GM20431 (cell line): ENCODE data around the gene AKR1B1.
"Not testable (repeated sequence)": the region's sequence is repeated elsewhere in the genome, so short reads cannot be mapped to it uniquely, and the experiment has no call there.

Experiments used
- in situ Hi-C: fragments of 300-500 bp; cut with MseI, MboI; formaldehyde crosslinking; loops from one replicate; pipeline ENCODE4 v1.15.0; 2020; ENCODE audit warnings: low sequenced_read_pairs; ENCODE audit not compliant: unreplicated experiment

AKR1B1 gene

DNA sequence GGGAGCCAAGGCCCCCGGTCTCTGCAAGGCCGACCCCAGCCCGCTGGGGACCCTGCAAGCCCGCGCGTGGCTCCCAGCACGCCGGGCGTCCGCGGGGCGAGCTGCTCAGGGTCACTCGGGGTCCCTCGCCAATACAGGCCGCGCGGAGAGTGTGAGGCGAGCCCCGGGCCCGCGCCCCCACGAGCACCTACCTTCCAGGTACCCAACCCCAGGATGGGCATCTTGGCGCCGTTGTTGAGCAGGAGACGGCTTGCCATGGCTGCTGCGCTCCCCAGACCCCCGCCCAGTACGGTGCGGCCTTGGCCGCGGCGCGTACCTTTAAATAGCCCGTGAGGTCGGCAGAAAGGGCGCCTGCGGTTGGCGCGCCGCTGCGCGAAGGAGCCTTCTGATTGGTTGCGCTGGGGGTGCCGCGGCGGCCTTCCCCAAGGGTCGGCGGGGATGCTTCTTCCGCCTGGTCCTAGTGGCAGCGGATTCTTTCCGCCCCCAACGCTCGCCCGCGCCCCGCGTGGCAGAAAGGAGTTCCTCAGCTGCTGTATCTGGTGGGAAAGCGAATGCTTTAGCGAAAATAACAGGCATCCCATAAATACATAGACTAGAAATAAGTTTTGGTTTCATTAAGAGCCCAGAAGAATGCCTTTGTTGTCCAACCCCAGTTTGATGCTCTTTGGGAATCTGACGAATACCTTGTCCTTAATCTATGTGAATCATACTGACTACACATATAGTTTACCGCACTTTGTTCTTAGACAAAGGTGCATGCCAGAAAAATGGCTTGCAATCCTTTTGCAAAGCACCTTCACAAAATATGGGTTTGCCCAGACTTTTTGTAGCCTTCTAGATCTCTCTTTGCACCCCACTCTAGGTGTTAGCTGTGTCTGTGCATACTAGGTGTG lies at the start of gene AKR1B1:
Gene AKR1B1, minus strand, starts transcription at position 295 of the 893 bp plus-strand sequence. Its CDS starts 38 bp downstream, at position 257.
- in situ Hi-C loops: no loop called here

- in situ Hi-C loops: no loop called here
Observed at GRCh38 chr7:134505856-134506255, 47.0 kb upstream of the AKR1B1 start.

DNA sequence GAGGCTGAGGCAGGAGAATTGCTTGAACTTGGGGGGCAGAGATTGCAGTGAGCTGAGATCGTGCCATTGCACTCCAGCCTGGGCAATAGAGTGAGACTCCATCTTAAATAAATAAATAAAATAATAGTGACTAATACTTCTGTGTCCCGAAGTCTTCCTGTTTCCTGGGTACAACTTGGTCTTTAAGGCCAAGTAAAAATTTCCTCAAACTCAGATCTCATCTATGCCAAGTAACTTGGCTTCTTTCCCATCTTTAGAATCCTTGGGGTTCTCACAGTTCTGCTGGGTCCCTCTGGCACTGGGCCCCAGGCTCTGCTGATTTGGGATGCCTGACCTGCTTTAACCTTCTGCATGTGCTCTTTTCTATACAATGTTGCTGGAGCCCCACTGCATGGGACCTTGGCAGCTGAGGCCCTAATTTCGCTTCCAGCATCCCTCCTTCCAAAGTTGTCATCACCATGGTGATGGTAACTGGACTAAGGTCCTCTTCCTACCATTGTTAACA lies 45.8 kb upstream of the AKR1B1 start:
- in situ Hi-C loops: no loop called here

GRCh38 chr7:134502463-134503371 lies 43.8 kb upstream of the AKR1B1 start:
- in situ Hi-C loops: no loop called here

DNA sequence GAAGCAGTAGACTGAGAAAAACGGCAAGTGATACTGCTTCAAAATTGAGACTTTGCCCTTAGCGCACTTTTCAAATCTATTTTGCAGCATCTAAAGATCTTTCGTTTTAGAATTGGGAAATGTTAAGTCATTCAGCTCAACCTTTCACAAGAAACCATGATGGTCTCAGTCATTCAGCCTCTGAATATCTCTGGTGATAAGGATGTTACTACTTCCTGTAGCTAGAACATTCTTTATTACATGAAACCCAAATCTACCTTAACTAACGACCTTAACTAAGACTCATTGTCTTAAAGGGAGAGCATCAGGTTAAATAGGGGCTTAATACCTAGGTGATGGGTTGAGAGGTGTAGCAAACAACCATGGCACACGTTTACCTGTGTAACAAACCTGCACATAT lies 42.1 kb upstream of the AKR1B1 start:
- in situ Hi-C loops: no loop called here

- in situ Hi-C loops: no loop called here
Observed at GRCh38 chr7:134500406-134500805, 41.5 kb upstream of the AKR1B1 start.

GRCh38 chr7:134495546-134495945 lies 36.6 kb upstream of the AKR1B1 start:
- in situ Hi-C loops: no loop called here

- in situ Hi-C loops: no loop called here
Observed at GRCh38 chr7:134493091-134493490, 34.2 kb upstream of the AKR1B1 start.

DNA sequence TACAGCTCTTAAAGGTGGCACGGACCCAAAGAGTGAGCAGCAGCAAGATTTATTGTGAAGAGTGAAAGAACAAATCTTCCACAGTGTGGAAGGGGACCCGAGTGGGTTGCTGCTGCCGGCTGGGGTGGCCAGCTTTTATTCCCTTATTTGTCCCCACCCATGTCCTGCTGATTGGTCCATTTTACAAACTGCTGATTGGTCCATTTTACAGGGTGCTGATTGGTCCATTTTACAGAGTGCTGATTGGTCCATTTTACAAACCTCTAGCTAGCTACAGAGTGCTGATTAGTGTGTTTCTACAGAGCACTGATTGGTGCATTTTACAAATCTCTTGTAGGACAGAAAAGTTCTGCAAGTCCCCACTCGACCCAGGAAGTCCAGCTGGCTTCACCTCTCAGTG lies 28.8 kb upstream of the AKR1B1 start:
- in situ Hi-C loops: not testable (repeated sequence)

DNA sequence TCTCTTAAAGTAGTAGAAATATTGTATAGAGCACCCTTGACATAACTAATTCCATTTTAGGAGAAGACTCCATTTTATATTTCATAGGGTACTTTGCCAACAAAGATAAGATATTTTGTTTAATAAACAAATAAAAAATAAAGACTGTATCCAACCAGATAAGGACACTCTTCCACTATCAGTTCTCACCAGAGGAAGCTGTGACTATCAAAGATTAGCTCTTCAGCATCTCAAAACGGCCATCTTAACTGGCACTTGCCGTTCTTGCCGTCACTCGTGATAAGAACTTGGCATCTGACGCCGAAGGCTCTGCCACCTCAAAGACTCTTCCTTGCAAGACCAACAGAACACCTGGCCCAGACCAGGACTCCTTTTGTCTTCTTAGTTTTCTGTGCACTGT lies 26.3 kb upstream of the AKR1B1 start:
- in situ Hi-C loops: no loop called here

DNA sequence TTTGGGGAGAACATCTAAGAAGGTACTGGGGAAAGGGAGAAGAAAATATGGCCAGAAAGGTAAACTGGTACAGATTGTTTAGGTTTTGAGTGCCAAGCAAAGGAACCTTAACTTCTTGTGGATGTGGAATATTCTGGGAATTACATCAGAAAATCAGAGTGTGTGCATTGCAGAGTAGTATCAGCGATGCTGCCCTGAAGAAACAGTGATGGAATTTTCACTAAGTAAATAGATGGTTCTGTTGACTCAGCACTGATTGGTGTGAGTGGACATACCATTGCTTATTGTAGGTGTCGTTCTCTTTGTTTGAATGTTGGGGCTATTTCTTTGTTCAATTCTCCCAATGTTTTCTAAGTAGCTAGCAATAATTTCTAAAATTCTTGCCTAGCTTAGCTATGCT lies 24.4 kb upstream of the AKR1B1 start:
- in situ Hi-C loops: no loop called here

- in situ Hi-C loops: no loop called here
Observed at GRCh38 chr7:134482858-134483257, 24.0 kb upstream of the AKR1B1 start.

GRCh38 chr7:134481167-134481566 lies 22.3 kb upstream of the AKR1B1 start:
- in situ Hi-C loops: no loop called here

DNA sequence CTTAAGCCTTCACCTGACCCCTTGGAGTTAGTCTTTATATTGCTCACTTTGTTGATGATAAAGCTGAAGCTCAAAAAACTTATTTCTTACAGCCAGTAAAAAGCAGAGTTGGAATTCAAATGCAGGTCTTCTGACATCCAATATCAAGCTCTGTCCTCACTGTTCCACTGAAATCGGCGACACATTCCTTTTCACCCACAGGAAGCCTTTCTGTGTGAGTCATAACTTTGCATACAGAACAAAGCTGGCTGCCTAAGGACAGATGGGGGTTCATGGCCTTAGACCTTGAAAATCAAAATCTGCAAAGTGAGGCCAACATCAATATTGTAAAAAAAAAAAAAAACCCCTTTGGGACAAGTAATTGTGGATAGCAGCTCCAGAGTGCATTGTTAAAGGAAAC lies 21.8 kb upstream of the AKR1B1 start:
- in situ Hi-C loops: no loop called here

DNA sequence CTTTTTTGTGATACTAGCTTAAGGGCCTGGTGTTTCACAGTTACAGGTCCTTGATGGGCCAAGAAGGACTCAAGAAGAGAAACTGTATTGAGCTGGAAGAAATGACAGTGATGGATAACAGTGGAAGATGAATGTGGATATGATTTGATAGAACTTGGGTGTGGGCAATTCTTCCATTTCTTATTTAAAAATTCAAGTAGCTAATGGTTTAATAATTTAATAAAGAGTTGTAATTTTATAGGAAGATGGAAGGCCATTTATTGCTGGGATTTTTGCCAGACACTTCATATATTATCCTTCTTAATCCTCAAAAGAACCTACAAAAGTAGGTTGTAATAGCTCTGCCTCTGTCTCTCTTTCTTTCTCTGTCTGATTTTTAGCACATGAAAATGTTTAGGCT lies 21.3 kb upstream of the AKR1B1 start:
- in situ Hi-C loops: no loop called here

- in situ Hi-C loops: no loop called here
Observed at GRCh38 chr7:134478707-134479106, 19.8 kb upstream of the AKR1B1 start.

DNA sequence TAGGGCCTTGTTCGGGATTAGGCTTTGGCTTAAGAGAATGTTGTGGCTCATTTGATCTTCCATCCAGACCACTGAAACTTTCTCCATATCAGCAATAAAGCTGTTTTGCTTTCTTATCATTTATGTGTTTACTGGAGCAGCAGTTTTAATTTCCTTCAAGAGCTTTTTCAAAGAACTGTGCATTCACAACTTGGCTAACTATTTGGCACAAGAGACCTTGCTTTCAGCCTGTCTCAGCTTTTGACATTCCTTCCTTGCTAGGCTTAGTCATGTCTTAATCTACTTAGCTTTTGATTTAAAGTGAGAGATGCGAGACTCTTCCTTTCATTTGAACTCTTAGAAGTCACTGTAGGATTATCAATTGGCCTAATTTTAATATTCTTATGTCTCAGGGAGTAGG lies 19.1 kb upstream of the AKR1B1 start:
- in situ Hi-C loops: no loop called here

GRCh38 chr7:134476044-134476443 lies 17.1 kb upstream of the AKR1B1 start:
- in situ Hi-C loops: no loop called here

DNA sequence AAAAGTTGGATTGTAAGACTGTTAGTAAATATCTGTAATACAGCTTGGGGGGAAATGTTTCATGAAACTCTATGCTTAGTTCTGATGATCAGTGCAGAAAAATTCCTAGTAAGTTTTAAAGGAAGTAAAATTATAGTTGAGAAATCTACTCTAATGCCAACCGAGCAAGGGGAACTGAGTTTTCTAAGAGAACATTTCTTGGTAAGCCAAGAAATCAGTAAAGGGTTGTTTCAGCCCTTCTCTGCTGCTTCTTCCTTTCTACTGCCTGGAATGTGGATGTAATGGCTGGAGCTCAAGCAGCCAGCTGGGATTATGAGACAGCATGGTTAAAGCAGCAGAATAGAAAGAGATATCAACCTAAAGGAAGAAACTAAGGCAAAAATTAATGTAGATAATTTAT lies 15.9 kb upstream of the AKR1B1 start:
- in situ Hi-C loops: no loop called here

GRCh38 chr7:134473861-134474291 lies 15.0 kb upstream of the AKR1B1 start:
- in situ Hi-C loops: no loop called here
